Smooth muscle cell of the pulmonary artery (primary cell): ENCODE data around the gene GPR39. TPM values are rescaled to one million over a fixed set of nuclear protein-coding genes. Genes with fewer than 3 reads are reported as not detected.

Experiments used
- total RNA-seq: library from RNA; depleted of rRNA; stranded (reverse); fragments of >200 nt; gene quantifications from 2 replicates; pipeline ENCODE4 v1.2.3, GENCODE V29; 2014

GPR39 gene
- total RNA-seq, result 3.3 and 6.4 TPM in 2 replicates

GRCh38 chr2:132416723-132417395, at the start of gene GPR39:
TSS of gene GPR39 (plus strand) at chr2:132416805.

GRCh38 chr2:132669908-132670495, 253.4 kb downstream of the GPR39 start, which contains the start of gene LYPD1:
TSS of gene LYPD1 (minus strand) at chr2:132670205. CDS start at chr2:132669932, 273 bp downstream.

